ENCODE results near the gene IL18BP.

Gene IL18BP

GRCh38 chr11:72001834-72002591 is 3.3 kb downstream of the IL18BP start:
- no peak for FAIRE-seq
- DNase-seq (ENCODE audit: insufficient read length, low spot score), result no peak
- no peak for TF ChIP-seq POLR2A (IDR thresholded peaks at IDR 0.05; ENCODE audit: low read depth, low read length)

- FAIRE-seq, result no peak
These were observed 4.4 kb downstream of the IL18BP start for GRCh38 chr11:72002841-72003775.

GRCh38 chr11:72003776-72004171 is 5.1 kb downstream of the IL18BP start:
- DNase-seq (ENCODE audit: insufficient read length, low spot score), result no peak
- FAIRE-seq, result no peak
- TF ChIP-seq POLR2A (IDR thresholded peaks at IDR 0.05; ENCODE audit: low read depth, low read length), result no peak

More at GRCh38 chr11:72002841-72003775, 4.4 kb downstream of the IL18BP start:
- no peak for TF ChIP-seq POLR2A (IDR thresholded peaks at IDR 0.05; ENCODE audit: low read depth, low read length)
- no peak for DNase-seq (ENCODE audit: insufficient read length, low spot score)

GRCh38 chr11:72004515-72005346 is 6.0 kb downstream of the IL18BP start:
- FAIRE-seq, result no peak
- no peak for DNase-seq (ENCODE audit: insufficient read length, low spot score)
- no peak for TF ChIP-seq POLR2A (IDR thresholded peaks at IDR 0.05; ENCODE audit: low read depth, low read length)

- FAIRE-seq (no peak), DNase-seq (ENCODE audit: insufficient read length, low spot score) (no peak)
- TF ChIP-seq POLR2A (IDR thresholded peaks at IDR 0.05; ENCODE audit: low read depth, low read length), result no peak
These were observed 6.9 kb downstream of the IL18BP start for GRCh38 chr11:72005347-72006260.

GRCh38 chr11:72006309-72007088 is 7.8 kb downstream of the IL18BP start:
- FAIRE-seq (no peak), DNase-seq (ENCODE audit: insufficient read length, low spot score) (no peak)
- TF ChIP-seq POLR2A (IDR thresholded peaks at IDR 0.05; ENCODE audit: low read depth, low read length), result no peak

- TF ChIP-seq POLR2A (IDR thresholded peaks at IDR 0.05; ENCODE audit: low read depth, low read length), result no peak
- FAIRE-seq (no peak), DNase-seq (ENCODE audit: insufficient read length, low spot score) (no peak)
These were observed 8.4 kb downstream of the IL18BP start for GRCh38 chr11:72007089-72007476.

GRCh38 chr11:72007587-72007986 is 8.9 kb downstream of the IL18BP start:
- FAIRE-seq, result no peak

GRCh38 chr11:72008728-72009127 is 10.0 kb downstream of the IL18BP start:
- no peak for DNase-seq (ENCODE audit: insufficient read length, low spot score)
- no peak for FAIRE-seq
- no peak for TF ChIP-seq POLR2A (IDR thresholded peaks at IDR 0.05; ENCODE audit: low read depth, low read length)

More at GRCh38 chr11:72007587-72007986, 8.9 kb downstream of the IL18BP start:
- no peak for DNase-seq (ENCODE audit: insufficient read length, low spot score)
- TF ChIP-seq POLR2A (IDR thresholded peaks at IDR 0.05; ENCODE audit: low read depth, low read length), result no peak

- DNase-seq (ENCODE audit: insufficient read length, low spot score), result no peak
- TF ChIP-seq POLR2A (IDR thresholded peaks at IDR 0.05; ENCODE audit: low read depth, low read length), result no peak
- no peak for FAIRE-seq
These were observed 10.4 kb downstream of the IL18BP start for GRCh38 chr11:72009156-72009555.

GRCh38 chr11:72010529-72011233 is 12.0 kb downstream of the IL18BP start:
- FAIRE-seq (no peak), DNase-seq (ENCODE audit: insufficient read length, low spot score) (no peak)
- no peak for TF ChIP-seq POLR2A (IDR thresholded peaks at IDR 0.05; ENCODE audit: low read depth, low read length)
